ENCODE measurements around the gene PTP4A2. TPM values are rescaled to one million over a fixed set of nuclear protein-coding genes. Genes with fewer than 3 reads are reported as not detected.

Gene PTP4A2
- total and polyA plus RNA-seq, 2 of the 13 experiments (the other 11 are each of a cell fraction or from before 2014, with no cell fraction given): 173 to 225 TPM

DNA sequence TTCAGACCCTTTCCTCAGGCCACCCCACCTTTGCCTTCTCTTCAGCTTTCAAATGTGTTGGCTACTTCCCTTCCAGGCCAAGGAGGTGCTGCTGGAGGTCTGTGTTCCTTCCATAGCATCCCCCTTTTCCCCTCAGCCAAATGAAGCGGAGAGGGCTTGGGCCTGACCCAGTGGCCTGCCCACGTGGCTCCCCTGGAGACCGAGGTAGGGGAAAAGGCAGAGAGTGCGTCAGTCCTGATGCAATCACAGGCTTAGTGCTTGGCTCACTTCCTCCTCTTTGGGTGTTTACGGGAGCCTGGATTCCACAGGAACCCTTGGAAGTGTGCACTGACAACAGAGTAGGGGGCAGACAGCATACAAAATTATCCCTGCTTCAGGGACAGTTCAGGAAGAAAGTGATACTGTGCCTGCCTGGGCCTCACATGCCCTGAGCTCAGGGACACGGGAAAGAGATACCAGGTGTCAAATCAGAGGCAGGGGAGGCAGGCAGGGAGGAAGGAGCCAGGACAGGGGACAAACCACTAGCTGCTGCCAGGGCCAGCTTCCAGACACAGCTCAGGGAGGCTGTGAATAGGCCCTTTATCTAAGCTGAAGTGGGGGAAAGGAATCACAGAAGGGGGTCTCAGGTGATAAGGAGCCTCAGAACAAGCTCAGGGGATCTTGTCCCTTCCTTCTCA, 16.6 kb upstream of the PTP4A2 start (continued):
- TF ChIP-seq, protein P1, sequence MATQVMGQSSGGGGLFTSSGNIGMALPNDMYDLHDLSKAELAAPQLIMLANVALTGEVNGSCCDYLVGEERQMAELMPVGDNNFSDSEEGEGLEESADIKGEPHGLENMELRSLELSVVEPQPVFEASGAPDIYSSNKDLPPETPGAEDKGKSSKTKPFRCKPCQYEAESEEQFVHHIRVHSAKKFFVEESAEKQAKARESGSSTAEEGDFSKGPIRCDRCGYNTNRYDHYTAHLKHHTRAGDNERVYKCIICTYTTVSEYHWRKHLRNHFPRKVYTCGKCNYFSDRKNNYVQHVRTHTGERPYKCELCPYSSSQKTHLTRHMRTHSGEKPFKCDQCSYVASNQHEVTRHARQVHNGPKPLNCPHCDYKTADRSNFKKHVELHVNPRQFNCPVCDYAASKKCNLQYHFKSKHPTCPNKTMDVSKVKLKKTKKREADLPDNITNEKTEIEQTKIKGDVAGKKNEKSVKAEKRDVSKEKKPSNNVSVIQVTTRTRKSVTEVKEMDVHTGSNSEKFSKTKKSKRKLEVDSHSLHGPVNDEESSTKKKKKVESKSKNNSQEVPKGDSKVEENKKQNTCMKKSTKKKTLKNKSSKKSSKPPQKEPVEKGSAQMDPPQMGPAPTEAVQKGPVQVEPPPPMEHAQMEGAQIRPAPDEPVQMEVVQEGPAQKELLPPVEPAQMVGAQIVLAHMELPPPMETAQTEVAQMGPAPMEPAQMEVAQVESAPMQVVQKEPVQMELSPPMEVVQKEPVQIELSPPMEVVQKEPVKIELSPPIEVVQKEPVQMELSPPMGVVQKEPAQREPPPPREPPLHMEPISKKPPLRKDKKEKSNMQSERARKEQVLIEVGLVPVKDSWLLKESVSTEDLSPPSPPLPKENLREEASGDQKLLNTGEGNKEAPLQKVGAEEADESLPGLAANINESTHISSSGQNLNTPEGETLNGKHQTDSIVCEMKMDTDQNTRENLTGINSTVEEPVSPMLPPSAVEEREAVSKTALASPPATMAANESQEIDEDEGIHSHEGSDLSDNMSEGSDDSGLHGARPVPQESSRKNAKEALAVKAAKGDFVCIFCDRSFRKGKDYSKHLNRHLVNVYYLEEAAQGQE (IDR thresholded peaks at IDR 0.05; ENCODE audit: borderline replicate concordance in 1 of 2, low read depth in 1 of 2, low read length in 2 of 2): no peak
- TF ChIP-seq ZFY (CRISPR knock-in tag; IDR thresholded peaks at IDR 0.05) (peak; percentile 78), ARID2 (CRISPR knock-in tag; IDR thresholded peaks at IDR 0.05; ENCODE audit: borderline replicate concordance) (no peak), POGZ (CRISPR knock-in tag; IDR thresholded peaks at IDR 0.05) (no peak), JUNB (CRISPR knock-in tag; IDR thresholded peaks at IDR 0.05; ENCODE audit: borderline replicate concordance) (no peak), NFE2L2 (IDR thresholded peaks at IDR 0.05; ENCODE audit: low read length) (no peak), CENPX (CRISPR knock-in tag; IDR thresholded peaks at IDR 0.05) (no peak), CREM (IDR thresholded peaks at IDR 0.05) (no peak), CREM (CRISPR knock-in tag; IDR thresholded peaks at IDR 0.05) (no peak), SRSF4 (IDR thresholded peaks at IDR 0.05; ENCODE audit: low read depth, low read length, poor library complexity, severe bottlenecking) (no peak), ZNF703 (CRISPR knock-in tag; IDR thresholded peaks at IDR 0.05; ENCODE audit: borderline replicate concordance) (no peak), SPEN (CRISPR knock-in tag; IDR thresholded peaks at IDR 0.05; ENCODE audit: low read depth) (no peak), ZNF3 (CRISPR knock-in tag; IDR thresholded peaks at IDR 0.05) (peak; percentile 27; the same call in 1 of the 2 replicates), ZNF44 (CRISPR knock-in tag; IDR thresholded peaks at IDR 0.05) (no peak), ZNF501 (CRISPR knock-in tag; IDR thresholded peaks at IDR 0.05) (peak; percentile 62; the same call in 1 of the 2 replicates), ZNF672 (CRISPR knock-in tag; IDR thresholded peaks at IDR 0.05) (no peak), TEAD2 (CRISPR knock-in tag; IDR thresholded peaks at IDR 0.05) (no peak), ZNF556 (CRISPR knock-in tag; IDR thresholded peaks at IDR 0.05; ENCODE audit: borderline replicate concordance) (no peak)
- TF ChIP-seq, protein P2, sequence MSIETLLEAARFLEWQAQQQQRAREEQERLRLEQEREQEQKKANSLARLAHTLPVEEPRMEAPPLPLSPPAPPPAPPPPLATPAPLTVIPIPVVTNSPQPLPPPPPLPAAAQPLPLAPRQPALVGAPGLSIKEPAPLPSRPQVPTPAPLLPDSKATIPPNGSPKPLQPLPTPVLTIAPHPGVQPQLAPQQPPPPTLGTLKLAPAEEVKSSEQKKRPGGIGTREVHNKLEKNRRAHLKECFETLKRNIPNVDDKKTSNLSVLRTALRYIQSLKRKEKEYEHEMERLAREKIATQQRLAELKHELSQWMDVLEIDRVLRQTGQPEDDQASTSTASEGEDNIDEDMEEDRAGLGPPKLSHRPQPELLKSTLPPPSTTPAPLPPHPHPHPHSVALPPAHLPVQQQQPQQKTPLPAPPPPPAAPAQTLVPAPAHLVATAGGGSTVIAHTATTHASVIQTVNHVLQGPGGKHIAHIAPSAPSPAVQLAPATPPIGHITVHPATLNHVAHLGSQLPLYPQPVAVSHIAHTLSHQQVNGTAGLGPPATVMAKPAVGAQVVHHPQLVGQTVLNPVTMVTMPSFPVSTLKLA (IDR thresholded peaks at IDR 0.05): no peak
- TF ChIP-seq, protein P3, sequence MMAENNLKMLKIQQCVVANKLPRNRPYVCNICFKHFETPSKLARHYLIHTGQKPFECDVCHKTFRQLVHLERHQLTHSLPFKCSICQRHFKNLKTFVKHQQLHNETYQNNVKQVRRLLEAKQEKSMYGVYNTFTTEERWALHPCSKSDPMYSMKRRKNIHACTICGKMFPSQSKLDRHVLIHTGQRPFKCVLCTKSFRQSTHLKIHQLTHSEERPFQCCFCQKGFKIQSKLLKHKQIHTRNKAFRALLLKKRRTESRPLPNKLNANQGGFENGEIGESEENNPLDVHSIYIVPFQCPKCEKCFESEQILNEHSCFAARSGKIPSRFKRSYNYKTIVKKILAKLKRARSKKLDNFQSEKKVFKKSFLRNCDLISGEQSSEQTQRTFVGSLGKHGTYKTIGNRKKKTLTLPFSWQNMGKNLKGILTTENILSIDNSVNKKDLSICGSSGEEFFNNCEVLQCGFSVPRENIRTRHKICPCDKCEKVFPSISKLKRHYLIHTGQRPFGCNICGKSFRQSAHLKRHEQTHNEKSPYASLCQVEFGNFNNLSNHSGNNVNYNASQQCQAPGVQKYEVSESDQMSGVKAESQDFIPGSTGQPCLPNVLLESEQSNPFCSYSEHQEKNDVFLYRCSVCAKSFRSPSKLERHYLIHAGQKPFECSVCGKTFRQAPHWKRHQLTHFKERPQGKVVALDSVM (CRISPR knock-in tag; IDR thresholded peaks at IDR 0.05): peak; percentile 31; the same call in 1 of the 2 replicates
- TF ChIP-seq, protein P4, sequence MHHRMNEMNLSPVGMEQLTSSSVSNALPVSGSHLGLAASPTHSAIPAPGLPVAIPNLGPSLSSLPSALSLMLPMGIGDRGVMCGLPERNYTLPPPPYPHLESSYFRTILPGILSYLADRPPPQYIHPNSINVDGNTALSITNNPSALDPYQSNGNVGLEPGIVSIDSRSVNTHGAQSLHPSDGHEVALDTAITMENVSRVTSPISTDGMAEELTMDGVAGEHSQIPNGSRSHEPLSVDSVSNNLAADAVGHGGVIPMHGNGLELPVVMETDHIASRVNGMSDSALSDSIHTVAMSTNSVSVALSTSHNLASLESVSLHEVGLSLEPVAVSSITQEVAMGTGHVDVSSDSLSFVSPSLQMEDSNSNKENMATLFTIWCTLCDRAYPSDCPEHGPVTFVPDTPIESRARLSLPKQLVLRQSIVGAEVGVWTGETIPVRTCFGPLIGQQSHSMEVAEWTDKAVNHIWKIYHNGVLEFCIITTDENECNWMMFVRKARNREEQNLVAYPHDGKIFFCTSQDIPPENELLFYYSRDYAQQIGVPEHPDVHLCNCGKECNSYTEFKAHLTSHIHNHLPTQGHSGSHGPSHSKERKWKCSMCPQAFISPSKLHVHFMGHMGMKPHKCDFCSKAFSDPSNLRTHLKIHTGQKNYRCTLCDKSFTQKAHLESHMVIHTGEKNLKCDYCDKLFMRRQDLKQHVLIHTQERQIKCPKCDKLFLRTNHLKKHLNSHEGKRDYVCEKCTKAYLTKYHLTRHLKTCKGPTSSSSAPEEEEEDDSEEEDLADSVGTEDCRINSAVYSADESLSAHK (CRISPR knock-in tag; IDR thresholded peaks at IDR 0.05; ENCODE audit: borderline replicate concordance): no peak

Data from HepG2 (cell line).